ENCODE data around the gene MISP3.

Gene MISP3

DNA sequence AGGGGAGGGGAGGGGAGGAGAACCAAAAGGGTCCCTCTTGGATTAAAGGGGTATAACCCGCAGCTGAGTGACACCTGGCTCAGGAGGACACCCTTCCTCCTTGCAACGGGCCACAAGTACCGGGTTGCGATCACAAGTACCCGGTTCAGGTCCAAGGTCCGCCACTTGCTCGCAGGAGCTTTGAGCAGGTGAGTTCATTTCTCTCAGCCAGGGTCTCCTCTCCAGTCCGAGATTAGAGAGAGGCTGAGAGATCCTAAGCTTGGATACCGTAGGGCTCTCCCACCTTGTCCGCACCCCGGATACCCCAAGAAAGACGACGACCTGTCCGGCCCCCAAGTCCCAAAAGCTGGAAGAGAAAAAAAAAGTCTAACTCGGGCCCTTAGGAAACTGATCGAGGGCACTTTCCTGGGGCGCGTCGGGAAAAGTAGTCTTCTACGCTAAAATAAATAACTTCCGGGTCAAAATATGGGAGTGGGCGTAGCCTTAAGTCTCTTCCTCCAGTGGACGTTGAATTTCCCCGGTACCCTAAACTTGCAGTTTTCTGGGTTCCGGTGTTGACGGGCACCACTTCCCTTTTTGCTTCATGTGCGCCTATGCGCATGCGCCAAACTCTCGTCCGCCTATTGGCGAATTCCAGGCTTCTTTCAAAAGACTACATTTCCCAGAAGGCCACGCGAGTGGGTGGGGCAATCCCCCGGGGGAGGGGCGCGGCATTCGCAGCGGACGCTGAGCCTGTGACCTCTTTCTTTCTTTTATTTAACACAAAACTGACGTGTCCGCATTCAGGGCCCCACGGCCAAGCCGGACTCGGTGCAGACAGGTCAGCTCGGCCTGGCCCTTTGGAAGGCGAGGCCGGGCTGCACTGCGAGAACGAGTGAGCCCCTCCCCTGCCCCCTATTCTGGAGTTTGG, 8.6 kb downstream of the MISP3 start:
- DNase-seq (ENCODE audit: low read depth, low spot score) = peak; percentile 100

- peak; percentile 59 for DNase-seq (ENCODE audit: low read depth, low spot score)
Observed at GRCh38 chr19:14081797-14082674, 9.4 kb downstream of the MISP3 start.

DNA sequence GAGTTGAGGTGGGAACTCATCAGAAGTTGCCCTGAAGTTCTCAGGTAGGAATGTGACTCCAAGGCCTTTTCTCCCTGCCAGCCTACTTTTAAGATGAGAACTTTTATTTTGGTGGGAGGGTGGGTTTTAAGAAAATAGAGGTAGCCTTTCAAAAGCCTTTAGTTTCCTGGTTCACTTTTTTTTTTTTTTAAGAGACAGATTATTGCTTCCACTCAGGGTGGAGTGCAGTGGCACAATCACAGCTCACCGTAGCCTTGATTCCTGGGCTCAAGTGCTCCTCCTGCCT, 10.0 kb downstream of the MISP3 start:
- DNase-seq (ENCODE audit: low read depth, low spot score) = no peak

- no peak for DNase-seq (ENCODE audit: low read depth, low spot score)
Observed at GRCh38 chr19:14085309-14085995, 12.9 kb downstream of the MISP3 start, which contains the start of gene C19orf67. C19orf67 (minus strand) TSS chr19:14085783; CDS start chr19:14085627, 156 bp downstream.

GRCh38 chr19:14086098-14086497, 13.5 kb downstream of the MISP3 start:
- DNase-seq (ENCODE audit: low read depth, low spot score) = no peak

DNA sequence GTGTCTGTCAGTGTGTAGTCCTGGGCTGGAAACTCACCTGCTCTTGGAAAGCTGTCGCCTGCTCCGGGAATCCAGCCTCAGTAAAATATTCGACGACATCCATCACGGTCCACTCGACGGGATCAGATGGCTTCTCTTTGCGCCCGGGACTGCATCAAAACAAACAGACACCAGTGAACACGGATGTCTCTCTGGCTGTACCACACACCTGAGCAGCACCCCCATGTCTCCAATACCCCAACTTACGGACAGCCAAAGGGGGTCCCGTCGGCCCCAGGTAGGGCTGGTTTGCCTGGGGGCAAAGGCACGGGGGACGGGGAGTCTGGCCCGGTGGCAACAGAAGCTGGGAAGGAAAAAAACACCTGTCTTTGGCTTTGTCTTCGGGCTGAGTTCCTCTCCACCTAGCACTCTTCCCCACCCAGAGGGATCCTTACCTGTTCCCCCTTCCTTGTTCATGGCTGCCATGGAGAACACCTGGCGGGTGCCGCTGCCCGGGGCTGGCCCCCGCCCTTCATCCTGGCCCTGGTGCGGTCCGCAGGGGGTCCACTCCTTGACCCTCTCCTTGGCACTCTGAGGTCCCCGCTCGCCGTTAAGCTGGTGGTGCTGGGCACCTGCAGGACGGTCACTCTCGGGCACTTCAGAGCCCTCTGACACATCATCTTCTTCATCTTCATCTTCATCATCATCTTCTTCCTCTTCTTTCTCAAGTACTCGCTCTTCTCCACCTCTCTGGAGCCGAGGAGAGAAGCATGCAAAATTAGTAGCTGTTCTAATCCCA, 16.2 kb downstream of the MISP3 start:
- no peak for DNase-seq (ENCODE audit: low read depth, low spot score)

DNA sequence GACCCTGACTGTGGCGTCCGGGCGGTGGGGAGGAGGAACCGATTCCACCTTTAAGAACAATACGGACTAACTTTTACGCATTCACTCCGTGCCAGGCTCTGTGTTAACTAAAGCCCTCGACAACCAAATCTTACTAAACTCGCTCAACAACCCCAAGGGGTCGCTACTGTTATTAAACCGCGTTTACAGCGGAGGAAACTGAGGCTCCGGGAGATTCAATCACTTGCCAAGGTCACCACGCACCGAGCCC, 16.8 kb downstream of the MISP3 start:
- DNase-seq (ENCODE audit: low read depth, low spot score) = peak; percentile 38

- DNase-seq (ENCODE audit: low read depth, low spot score) = peak; percentile 80
Observed at GRCh38 chr19:14089662-14090508, 17.3 kb downstream of the MISP3 start.

DNA sequence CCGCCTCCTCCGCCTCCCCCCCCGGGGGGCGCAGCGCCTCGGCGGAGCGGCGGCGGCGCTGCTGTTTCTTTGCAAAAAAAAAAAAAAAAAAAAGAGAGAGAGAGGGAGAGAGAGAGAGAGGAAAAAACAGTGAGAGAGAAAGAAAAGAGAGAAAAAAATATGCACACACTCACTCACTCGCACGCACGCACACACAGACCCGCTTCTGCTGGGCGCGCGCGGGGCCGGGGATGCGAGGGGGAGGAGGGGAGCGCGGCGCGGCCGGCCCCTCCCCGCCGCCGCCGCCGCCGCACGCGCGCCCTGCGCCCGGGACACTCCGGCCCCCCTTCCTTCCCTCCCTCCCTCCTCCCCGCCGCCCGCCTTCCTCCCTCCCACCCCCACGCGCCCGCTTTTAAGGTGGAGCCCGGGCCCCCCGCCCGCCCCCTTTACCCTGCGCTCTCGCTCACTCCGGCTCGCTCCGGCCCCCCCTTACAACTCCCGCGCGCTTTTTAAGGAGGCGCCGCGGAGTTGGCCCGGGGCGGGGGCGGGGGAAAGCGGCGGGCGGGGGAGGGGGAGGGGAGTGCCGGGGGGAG, 18.0 kb downstream of the MISP3 start, which contains the start of gene SAMD1:
Gene SAMD1, minus strand, starts transcription at position 243 of the 572 bp plus-strand sequence.
- DNase-seq (ENCODE audit: low read depth, low spot score) = peak; percentile 95

GRCh38 chr19:14091081-14091812, 18.7 kb downstream of the MISP3 start:
- DNase-seq (ENCODE audit: low read depth, low spot score) = peak; percentile 72

DNA sequence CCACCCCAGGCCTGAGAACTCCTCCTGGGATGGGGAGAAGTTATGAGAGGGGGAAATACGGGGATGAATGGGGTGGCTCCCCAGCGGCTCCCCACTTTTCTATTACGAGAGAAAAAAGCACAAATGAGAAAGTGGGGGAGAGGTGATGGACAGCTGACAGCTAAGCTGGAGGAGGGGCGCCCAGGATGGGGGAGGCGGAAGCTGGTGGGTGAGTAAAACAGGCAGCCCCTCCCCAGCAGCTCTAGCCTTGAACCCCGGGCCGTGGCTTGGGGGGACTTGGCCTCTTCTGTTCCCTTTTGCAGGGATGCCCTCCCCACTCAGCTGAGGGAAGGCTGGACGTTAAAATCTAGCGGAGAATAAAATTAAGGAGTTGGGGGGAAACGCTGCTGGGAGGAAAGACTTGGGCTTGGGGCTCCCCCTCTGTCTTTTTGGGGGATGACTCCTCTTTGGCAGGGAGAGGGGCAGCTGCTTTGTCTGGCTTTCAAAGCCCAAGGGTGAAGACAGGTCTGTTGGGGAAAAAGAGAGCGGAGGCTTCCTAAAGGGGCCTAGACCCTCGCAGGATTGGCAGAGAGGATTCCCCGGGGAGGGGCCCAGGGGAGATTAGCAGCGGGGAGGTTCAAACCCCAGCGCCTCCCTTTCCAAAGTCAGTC, 19.4 kb downstream of the MISP3 start:
- peak; percentile 18 for DNase-seq (ENCODE audit: low read depth, low spot score)

GRCh38 chr19:14093117-14093823, 20.7 kb downstream of the MISP3 start:
- DNase-seq (ENCODE audit: low read depth, low spot score) = no peak

DNA sequence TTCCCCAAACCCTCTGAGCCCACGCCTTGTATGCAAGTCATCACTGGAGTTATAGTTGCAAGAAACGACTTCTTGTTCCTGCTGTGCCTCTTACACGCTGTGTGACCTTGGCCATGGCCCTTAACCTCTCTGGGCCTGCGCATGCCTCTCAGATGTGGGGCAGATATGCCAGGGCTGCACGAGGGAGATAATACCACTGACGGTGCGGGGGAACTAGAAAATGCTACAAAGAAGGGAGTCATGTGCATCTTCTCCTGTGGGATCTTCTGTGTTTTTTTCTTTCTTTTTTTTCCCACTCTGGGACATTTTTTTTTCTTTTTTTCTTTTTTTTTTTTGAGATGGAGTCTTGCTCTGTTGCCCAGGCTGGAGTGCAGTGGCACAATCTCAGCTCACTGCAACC, 22.3 kb downstream of the MISP3 start:
- DNase-seq (ENCODE audit: low read depth, low spot score) = no peak

DNA sequence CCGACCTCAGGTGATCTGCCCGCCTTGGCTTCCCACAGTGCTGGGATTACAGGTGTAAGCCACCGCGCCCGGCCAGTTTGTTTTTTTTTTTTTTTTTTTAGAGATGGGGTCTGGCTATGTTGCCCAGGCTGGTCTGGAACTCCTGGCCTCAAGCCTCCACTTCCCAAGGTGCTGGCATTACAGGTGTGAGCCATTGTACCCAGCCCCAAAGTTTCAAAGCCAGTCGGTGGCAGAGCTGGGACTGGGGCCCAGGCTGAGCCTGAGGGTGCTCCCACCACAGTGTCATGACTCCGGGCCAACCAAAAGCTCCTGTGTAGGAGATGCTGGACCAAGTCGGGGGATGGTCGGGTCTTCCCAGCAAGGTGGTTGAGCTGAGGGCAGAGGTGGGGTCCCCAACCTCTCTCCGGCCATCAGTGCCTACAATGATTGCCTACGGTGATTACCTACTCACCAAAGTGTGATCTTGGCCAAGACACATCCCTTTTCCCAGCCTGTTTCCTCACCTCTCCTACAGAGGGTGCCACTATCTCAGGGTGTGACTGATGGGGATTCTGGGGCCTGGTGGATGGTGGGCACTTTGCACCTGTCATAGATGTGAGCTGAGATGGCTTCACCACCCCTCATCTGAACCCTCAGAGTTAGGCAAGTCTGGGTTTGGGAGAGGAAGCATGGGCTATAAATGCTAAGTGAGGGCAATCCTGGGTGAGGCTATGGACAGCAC, 23.8 kb downstream of the MISP3 start:
- DNase-seq (ENCODE audit: low read depth, low spot score) = no peak

- DNase-seq (ENCODE audit: low read depth, low spot score) = peak; percentile 21
Observed at GRCh38 chr19:14097532-14098151, 25.1 kb downstream of the MISP3 start.

- DNase-seq (ENCODE audit: low read depth, low spot score) = no peak
Observed at GRCh38 chr19:14101003-14101545, 28.5 kb downstream of the MISP3 start.

Measured in astrocyte of the hippocampus (primary cell).